Activated gamma-delta T cell treated with Interleukin-2 at 50 U/mL for 16 hours (primary cell): ENCODE data around the gene KCNH2.
A peak's percentile ranks its signal among the peaks of the same experiment; 100 is the strongest.
"Not testable (repeated sequence)": the region's sequence is repeated elsewhere in the genome, so short reads cannot be mapped to it uniquely, and the experiment has no call there.

Source experiments
- DNase-seq: peaks from one replicate; pipeline ENCODE4 v3.0.0-alpha.2; 2020

Gene KCNH2

GRCh38 chr7:150931199-150931869, 46.8 kb downstream of the KCNH2 start:
- DNase-seq, result peak; percentile 44

- no peak for DNase-seq
Measured at GRCh38 chr7:150928541-150928940, 49.6 kb downstream of the KCNH2 start.

GRCh38 chr7:150927956-150928344, 50.2 kb downstream of the KCNH2 start:
- DNase-seq, result no peak

- no peak for DNase-seq
Measured at GRCh38 chr7:150927157-150927955, 50.8 kb downstream of the KCNH2 start.

GRCh38 chr7:150926066-150926465, 52.1 kb downstream of the KCNH2 start:
- DNase-seq, result no peak

GRCh38 chr7:150924369-150924781, 53.7 kb downstream of the KCNH2 start:
- no peak for DNase-seq

- DNase-seq, result no peak
Measured at GRCh38 chr7:150923802-150924201, 54.3 kb downstream of the KCNH2 start.

- no peak for DNase-seq
Measured at GRCh38 chr7:150923196-150923595, 54.9 kb downstream of the KCNH2 start.

- no peak for DNase-seq
Measured at GRCh38 chr7:150919160-150919559, 59.0 kb downstream of the KCNH2 start.

- DNase-seq, result no peak
Measured at GRCh38 chr7:150918378-150918777, 59.7 kb downstream of the KCNH2 start.

- DNase-seq, result no peak
Measured at GRCh38 chr7:150917969-150918368, 60.2 kb downstream of the KCNH2 start.

GRCh38 chr7:150916670-150917069, 61.5 kb downstream of the KCNH2 start:
- DNase-seq, result no peak

GRCh38 chr7:150914966-150915365, 63.2 kb downstream of the KCNH2 start:
- DNase-seq, result no peak

- DNase-seq, result no peak
Measured at GRCh38 chr7:150914196-150914595, 63.9 kb downstream of the KCNH2 start.

- no peak for DNase-seq
Measured at GRCh38 chr7:150912427-150912826, 65.7 kb downstream of the KCNH2 start.

GRCh38 chr7:150911590-150912267, 66.4 kb downstream of the KCNH2 start:
- no peak for DNase-seq

- no peak for DNase-seq
Measured at GRCh38 chr7:150910996-150911422, 67.1 kb downstream of the KCNH2 start.

GRCh38 chr7:150910305-150910995, 67.7 kb downstream of the KCNH2 start:
- not testable (repeated sequence) for DNase-seq

GRCh38 chr7:150909200-150909995, 68.7 kb downstream of the KCNH2 start:
- peak; percentile 55 for DNase-seq

- no peak for DNase-seq
Measured at GRCh38 chr7:150908173-150908572, 69.9 kb downstream of the KCNH2 start.

- DNase-seq, result no peak
Measured at GRCh38 chr7:150904011-150904909, 73.9 kb downstream of the KCNH2 start.
